Kidney glomerular epithelial cell (primary cell): ENCODE results near the gene CDH23.
A peak's percentile ranks its signal among the peaks of the same experiment; 100 is the strongest.

Experiments used
- DNase-seq: peaks from one replicate; lab custom pipeline; 2025; lab: John Stamatoyannopoulos, UW

The CDH23 gene

GRCh38 chr10:71660313-71660712 lies 263.6 kb downstream of the CDH23 start:
- no peak for DNase-seq

DNA sequence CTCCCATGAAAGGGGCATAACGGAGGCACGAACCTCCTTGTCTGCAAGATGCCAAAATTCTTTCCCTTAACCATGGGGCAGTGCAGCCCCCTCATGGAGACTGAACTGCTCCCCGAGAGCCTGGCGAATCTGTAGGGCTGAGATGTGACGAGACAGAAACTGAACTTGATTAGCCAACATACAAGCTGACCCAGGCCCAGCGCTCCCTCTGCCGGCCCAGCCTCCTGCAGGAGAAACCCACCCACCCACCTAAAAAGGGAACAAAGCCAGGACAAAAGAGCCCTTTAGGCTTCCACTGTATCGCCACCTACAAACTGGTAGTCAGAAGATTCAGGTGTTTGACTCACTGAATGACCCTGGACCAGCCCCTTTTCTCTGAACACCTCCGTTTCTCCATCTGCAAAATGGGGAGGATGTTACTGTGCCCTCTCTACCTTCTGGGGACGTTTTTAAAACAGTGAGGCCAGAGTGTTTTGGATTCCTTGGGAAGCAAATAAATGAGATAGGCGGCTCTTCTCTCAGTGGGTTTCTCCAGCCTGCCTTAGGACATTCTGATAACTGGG lies 264.4 kb downstream of the CDH23 start:
- no peak for DNase-seq

DNA sequence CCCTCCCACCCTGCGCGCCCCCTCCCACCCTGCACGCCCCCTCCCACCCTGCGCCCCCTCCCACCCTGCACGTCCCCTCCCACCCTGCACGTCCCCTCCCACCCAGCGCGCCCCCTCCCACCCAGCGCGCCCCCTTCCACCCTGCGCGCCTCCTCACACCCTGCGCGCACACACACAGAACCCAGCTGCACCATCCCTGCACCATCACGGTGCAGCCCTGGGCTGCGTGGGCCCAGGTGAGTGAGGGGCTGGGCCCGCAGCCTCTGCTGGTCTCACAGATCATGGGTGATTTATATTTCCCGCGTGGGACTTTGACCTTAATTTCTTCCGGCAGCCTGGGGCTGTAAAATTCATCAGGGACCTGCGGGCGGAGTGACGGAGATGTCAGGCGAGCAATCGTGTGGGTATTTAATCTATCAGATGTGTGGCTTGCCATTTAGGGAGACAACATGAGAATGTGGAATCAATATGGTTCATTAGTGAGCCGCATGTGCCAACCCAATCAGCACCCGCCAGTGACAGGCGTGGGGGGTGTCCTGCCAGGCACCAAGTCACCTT lies 265.1 kb downstream of the CDH23 start:
- DNase-seq, result no peak

DNA sequence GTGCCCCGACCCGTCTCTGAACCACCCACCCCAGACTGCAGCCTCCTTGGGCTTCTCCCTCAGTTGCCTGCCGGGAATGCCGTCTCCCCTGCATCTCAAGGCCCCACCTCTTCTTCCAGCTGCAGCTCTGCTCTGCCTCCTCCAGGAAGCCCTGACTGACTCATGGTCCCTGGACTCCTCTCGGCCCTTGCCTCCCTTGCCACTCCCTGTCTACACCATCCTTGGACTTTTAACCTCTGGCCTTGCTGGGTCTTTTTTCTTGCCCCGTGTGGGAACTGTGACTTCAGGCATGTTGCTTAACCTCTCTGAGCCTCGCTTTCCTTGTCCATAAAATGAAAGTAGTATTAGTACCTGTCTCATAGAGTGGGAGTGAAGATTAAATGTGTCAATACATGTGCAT lies 266.6 kb downstream of the CDH23 start:
- DNase-seq, result no peak

DNA sequence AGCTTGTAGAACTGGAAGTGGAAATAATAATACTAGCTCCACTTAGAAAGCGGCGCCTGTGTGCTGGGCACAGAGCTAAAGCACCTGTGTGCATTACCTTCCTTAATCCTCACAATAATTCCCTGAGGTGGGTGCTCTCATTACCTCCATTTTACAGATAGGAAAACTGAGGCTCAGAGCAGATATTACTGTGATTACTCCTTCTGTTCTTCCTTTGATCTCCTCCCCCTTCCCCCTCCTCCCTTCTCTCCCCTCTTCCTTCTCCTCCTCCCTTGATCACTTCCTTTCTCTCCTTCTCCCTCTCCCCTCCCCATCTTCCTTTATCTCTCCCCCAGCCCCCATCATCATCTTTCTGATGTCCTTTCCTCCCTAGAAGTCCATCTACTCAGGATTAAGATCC lies 267.9 kb downstream of the CDH23 start:
- DNase-seq, result no peak

DNA sequence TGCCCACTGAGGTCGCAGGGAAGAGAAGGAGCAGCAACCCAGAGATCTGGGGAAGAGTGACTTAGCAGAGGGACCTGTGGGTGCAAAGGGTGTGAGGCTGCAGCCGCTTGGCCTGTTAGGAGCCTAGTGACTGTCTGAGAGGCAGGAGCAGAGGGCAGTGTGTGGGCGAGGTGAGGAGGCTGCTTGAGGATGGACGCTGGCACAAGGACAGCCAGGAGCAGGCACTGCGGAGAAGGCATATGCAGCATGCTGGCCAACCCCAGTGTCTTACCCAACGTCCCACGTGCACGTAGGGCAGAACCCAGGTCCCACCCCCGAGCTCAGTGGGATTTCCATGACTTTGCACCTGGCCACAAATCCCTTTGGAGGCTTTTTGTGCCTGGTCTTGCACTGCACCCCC lies 268.7 kb downstream of the CDH23 start:
- no peak for DNase-seq

DNA sequence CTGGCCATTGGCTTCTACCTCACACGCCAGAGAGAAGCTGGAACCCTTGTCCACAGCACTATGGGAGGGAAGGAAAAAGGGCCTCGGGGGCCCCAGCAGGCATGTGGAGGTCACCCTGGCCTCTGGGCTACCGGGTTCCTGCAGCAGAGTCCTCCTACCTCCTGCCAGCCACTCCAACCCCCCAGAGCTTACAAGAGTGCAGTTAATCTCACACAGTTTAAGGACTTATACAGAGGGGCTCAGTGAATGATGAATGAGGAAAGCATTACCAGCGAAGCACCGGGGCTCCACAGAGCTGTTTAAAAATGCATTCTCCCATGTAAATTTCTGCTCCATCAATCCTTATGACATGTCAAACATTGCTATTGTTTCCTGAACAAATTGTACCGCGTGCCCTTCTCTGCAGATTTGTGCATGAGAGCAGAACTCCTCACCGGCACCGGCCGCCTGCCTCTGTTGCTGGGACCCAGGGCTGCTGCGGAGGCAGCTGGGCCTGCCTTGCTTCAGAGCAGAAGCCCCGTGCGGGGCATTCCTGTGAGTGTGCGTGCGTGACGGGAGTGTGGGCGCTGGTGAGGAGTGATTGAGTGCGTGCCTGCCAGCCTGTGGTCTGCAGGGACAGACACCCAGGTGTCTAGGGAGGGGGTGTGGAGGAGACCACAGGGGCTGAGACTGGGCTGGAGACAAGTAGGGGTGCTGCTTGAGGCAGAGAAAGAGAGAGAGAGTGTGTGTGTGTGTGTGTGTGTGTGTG lies 270.1 kb downstream of the CDH23 start:
- DNase-seq, result peak; percentile 44

- no peak for DNase-seq
Observed at GRCh38 chr10:71667387-71667752, 270.6 kb downstream of the CDH23 start.

DNA sequence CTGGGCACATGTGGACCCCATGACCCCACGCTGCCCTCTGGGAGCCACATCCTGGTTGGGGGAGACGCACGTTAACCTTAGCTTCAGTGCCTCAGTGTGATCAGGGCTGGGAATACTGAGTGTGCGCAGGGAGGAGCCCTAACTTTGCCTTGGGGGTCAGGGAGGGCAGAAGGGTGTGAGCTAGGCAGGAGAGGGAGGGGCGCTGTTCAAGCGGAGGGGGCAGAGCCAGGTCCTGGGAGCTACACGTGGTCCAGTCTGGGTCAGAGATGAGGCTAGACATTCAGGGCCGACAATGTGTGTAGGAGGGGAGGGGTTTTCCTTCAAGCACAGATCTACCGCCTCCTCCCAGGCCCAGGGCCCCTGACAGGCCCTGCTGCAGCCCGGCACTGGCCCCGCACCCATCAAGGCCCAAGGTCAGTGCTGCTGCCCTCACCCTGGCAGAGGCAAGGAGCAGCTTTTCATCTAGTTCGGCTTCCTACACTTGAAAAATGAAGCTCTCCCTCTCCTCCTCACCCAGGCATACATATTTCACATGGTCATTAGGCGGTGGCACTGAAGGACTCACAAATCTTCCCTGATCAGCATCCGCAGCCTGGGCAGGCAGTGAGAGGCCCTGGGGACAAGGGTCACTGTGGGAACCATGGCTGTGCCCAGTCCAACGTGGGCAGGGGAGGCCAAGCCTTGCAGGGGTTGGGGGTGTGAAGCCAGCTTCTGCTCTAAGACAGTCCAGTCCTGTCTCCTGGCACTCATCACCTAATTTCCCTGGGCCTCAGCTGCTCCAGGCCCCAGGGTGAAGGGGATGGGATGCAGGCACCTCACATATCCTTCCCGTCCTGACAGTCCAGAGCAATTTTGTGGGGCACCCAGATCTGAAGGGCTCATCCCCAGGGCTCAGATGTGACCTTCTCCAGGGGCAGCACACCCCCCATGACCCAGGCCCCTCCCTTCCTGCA lies 275.6 kb downstream of the CDH23 start:
- DNase-seq, result no peak

- DNase-seq, result no peak
Observed at GRCh38 chr10:71675295-71675970, 278.7 kb downstream of the CDH23 start.

DNA sequence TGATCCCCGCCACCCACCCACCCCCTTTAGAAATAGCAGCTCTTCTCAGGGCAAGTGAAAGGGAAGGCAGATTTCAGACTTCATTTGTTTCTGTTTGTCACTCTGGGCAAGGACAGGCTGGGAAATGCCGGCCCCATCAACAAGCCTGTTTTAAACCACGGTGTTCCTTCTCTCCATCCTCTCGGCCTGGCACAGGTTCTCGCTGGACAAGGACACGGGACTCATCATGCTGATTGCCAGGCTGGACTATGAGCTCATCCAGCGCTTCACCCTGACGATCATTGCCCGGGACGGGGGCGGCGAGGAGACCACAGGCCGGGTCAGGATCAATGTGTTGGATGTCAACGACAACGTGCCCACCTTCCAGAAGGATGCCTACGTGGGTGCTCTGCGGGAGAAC lies 280.5 kb downstream of the CDH23 start:
- no peak for DNase-seq

- no peak for DNase-seq
Observed at GRCh38 chr10:71678057-71678805, 281.5 kb downstream of the CDH23 start.

DNA sequence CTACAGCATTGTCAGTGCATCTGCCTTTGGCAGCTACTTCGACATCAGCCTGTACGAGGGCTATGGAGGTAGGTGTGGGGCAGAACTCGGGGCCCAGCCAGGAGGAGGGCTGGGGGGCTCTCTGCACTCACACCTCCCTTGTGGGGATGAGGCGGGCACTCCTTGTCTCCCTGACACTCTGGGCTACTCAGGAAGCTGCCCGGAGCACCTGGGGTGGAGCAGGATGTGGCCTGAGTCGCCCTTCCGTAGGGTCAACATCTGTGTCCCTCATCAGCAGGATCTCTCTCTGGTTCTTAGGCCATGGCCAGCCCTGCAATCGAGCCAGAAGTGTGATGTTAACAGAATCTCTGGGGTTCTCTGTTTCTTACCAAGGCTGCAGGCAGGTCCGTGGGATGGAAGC lies 282.7 kb downstream of the CDH23 start:
- DNase-seq, result no peak

DNA sequence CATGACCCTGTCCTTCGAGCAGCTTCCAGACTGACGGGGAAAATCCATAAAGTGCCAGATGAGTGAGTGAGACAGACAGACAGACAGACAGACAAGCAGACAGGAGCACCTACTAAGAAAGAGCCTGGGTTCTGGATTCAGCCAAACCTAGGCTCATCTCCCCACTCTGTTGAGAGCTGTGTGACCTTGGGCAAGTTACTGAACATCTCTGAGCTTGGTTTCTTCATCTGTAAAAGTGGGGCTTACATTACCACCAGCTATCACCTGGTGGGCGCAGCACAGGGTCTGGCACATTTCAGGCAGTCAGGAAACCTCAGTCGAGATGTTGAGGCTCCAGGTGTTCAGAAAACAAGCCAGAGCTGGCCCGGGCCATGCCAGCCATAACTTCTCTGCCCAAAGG lies 285.3 kb downstream of the CDH23 start:
- no peak for DNase-seq

DNA sequence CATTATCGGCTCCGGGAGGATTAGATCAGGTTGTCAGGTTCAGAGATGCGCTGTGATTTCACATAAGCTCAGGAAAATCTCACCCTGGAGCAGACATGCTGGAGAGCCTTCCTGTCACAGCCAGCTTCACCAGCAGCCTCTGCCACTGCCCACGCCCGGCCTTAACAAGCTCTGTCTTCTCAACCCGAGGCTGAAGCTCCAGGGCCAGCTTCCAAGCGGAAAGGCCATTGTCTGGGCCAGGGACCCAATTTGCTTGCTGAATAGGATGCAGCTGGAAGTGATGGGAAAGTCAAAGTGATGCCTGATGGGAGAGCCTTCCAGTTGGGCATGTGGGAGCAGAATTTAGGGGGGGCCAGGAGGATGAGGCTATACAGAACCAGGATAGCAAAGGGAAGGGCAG lies 286.6 kb downstream of the CDH23 start:
- DNase-seq, result no peak

- no peak for DNase-seq
Observed at GRCh38 chr10:71684356-71685173, 287.8 kb downstream of the CDH23 start.

DNA sequence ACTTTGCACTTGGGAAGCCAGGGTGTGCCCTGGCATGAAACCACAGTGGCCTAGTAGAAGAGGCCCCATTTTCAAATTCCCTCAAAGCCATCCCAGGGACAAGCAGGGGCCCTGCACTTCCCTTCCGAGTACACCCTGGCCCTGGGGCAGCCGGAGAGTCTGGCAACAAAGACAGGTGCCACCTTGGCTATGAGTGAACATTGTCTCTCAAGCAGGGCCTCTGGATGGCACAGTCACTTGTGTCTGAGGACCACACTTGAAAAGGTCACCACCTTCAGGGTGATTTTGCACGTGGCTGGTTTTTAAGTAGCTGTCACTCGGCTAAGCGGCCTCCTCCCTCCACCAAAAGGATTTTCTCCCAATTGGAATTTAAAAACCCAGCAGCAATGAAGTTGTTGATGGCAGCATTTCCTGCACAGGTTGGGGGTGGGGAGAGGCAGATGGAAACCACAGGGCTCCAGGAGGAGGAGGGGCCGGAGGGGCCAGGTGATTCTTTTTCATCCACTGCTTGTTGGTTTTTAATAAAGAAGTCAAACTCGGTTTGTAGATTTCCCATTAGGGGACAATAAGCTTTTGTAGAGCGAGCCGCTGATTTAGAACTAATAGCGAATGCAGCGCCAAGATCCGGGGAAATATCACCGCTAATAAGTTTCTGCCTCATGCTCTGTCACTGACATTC lies 289.0 kb downstream of the CDH23 start:
- DNase-seq, result no peak

- DNase-seq, result no peak
Observed at GRCh38 chr10:71687077-71687476, 290.4 kb downstream of the CDH23 start.

- DNase-seq, result no peak
Observed at GRCh38 chr10:71687480-71687879, 290.8 kb downstream of the CDH23 start.

DNA sequence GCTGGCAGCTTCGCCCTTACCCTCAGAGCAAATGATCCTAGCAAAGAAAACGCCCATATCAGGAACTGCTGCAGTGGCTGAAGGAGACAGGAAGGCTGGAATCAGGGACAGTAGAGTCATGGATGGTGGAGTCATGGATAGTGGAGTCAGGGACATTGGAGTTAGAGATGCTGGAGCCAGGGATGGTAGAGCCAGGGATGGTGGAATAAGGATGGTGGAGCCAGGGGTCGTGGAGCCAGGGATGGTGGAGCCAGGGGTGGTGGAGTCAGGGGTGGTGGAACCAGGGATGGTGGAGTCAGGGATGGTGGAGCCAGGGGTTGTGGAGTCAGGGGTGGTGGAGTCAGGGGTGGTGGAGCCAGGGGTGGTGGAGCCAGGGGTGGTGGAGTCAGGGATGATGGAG lies 291.5 kb downstream of the CDH23 start:
- no peak for DNase-seq
